T47D (cell line): Measurements from ENCODE around the gene TYMP.
A peak's percentile ranks its signal among the peaks of the same experiment; 100 is the strongest.

Source experiments
- DNase-seq, 2 experiments: peaks; one replicate each; pipeline versions ENCODE4 v3.0.0 to v3.0.0-alpha.2; 2011 to 2012; ENCODE audit warnings: low read depth in 1 of 2, low spot score in 1 of 2
- JUND ChIP-seq: IDR thresholded peaks from 2 replicates; pipeline ENCODE4 v1.6.1; 2012; ENCODE audit warnings: low read depth
- in situ Hi-C: cut with HindIII; loops from 2 replicates; pipeline ENCODE4 v1.10.0; 2016; ENCODE audit warnings: low sequenced_read_pairs, low pct_unique_long_range_greater_than_20kb

The TYMP gene, protein sequence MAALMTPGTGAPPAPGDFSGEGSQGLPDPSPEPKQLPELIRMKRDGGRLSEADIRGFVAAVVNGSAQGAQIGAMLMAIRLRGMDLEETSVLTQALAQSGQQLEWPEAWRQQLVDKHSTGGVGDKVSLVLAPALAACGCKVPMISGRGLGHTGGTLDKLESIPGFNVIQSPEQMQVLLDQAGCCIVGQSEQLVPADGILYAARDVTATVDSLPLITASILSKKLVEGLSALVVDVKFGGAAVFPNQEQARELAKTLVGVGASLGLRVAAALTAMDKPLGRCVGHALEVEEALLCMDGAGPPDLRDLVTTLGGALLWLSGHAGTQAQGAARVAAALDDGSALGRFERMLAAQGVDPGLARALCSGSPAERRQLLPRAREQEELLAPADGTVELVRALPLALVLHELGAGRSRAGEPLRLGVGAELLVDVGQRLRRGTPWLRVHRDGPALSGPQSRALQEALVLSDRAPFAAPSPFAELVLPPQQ

DNA sequence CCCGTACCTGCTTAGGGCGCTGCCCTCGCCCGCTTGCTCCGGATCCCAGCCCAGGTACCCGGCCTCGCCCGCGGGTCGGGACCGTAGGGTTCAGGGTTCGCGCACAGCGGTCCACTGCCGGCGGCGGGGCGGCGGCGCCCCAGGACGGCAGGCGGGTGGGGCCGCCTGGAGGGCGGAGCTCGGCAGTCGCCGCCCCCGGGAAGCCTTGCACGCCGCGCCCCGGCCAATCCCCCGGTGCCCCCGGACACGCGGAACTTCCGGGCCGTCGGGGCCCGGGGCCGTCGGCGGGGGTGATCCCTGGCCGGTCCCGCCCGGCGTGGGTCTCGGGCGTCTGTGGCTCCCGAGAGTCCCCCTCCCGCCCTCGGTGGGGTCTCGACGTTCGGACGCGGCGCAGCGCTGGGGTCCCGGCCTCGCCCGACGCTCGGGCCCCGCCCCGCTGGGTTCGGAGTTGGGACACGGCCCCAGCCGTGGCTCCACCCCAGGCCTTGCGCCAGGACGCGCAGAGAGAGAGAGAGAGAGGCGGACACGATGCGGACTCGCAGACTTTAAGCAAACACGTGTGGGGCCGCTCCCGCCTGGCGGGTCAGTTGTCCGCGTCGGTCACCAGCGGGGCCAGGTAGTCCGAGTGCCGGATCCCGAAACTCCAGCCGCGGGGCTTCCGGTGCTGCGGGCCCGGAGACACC, at the start of gene TYMP:
TSS of gene TYMP (minus strand) at position 116 of the 683 bp plus-strand sequence. CDS start 303 bp downstream, outside the sequence.
- no peak for TF ChIP-seq JUND
- in situ Hi-C loops: no loop called here
- DNase-seq: peak; percentile 75 to 90

- DNase-seq: no peak
- no peak for TF ChIP-seq JUND
- in situ Hi-C loops: no loop called here
Measured at GRCh38 chr22:50578776-50579310, 49.0 kb upstream of the TYMP start.

DNA sequence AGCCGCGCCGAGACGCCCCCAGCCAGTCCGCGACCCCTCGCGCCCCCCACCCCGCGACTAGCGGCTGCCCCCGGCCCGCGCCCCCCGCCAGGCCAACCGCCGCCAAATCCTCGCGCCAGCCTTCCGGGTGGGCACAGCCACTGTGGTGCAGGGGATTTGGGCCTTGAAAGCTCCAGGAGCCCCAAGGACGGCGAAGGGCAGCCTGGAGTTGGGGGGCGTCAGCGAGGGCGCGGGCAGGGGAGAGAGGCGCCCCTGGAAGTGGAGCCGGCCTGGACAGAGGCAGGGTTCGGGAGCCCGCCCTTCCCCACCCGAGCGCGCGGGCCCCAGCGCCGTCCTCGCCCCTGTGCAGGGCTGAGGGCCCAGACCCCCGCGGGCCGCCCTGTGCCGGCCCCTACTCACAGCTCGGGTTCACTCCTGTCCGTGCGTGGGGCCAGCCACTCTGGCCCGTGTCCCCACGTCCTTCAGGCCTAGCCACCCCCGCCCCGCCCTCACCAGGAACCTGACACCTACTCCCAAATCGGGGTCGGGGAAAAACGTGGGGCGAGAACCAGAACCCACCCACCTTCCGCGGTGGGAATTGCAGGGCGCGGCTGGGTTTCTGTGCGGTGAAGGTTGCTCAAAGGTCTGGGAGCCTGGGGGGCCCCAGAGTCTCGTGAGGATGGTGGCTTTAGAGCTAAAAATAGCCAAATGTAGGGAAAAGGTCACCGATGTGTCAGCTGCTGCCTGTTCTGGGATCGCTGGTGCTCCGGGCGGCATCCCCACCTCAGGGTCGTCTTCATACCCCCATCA, 48.4 kb upstream of the TYMP start, which contains the start of gene CPT1B:
TSS of gene CPT1B (minus strand) at position 441 of the 789 bp plus-strand sequence. CDS start 512 bp downstream, outside the sequence.
- in situ Hi-C loops: no loop called here
- DNase-seq: no peak
- TF ChIP-seq JUND: no peak

DNA sequence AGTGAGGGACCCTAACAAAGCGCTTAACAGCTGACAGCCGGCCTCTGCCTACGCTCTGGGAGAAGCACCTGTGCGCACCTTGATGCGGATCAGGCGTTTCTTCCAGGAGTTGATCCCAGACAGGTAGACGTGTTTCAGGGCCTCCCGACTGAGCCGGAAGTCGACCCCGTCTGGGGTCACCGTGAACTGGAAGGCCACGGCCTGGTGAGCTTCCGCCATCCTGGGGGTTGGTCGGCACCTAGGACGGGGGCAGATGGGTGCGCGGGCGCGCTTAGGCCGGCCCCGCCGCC, 47.8 kb upstream of the TYMP start:
- TF ChIP-seq JUND: no peak

GRCh38 chr22:50576806-50577696, 47.2 kb upstream of the TYMP start:
- in situ Hi-C loops: no loop called here
- no peak for TF ChIP-seq JUND
- no peak for DNase-seq

More for the DNA sequence above, 47.8 kb upstream of the TYMP start:
- no peak for DNase-seq
- in situ Hi-C loops: no loop called here

DNA sequence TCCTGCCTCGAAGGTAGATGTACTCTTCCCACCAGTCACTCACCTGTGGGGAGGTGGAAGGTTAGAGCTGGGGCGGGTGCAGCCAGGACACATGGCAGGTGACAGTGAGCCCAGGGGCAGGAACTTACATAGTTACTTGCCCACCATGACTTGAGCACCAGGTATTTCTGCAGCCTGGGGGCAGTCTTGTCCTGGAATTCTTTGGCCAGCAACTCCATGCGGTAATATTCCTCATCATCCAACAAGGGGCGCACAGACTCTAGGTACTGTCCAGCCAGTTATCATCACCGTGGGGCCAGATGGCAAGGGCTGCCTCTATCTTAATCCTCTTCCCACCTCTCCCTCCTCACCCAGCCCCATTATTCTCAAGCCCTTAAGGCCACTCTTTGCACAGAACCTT, 46.3 kb upstream of the TYMP start:
- no peak for TF ChIP-seq JUND
- in situ Hi-C loops: no loop called here
- peak in 1 of 2 experiments; percentile 62 for DNase-seq

DNA sequence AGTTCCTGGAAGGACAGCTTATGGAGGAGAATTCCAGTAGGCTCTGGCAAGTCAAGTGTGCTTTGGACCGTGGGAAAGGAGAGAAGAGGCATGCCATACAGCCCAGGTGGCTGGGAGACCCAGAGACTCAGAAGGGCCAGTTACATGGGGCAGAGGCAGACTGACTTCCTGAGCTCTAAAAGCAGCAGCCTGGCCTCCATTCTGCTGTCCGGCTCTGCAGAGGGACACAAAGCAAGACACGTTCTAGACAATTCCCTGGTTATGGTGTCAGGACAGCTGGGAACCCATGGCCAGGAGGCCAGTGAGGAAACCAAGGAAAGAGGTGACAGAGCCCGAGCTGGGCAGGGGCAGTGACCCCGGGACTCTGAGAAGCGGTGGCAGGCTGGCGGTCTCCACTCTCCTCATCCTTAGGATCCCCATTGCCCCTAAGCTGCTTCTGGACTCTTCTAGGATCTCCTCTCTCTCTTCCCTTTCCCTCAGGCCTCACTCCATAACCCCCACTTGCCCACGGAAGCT, 45.7 kb upstream of the TYMP start:
- no peak for TF ChIP-seq JUND
- DNase-seq: no peak
- in situ Hi-C loops: no loop called here

DNA sequence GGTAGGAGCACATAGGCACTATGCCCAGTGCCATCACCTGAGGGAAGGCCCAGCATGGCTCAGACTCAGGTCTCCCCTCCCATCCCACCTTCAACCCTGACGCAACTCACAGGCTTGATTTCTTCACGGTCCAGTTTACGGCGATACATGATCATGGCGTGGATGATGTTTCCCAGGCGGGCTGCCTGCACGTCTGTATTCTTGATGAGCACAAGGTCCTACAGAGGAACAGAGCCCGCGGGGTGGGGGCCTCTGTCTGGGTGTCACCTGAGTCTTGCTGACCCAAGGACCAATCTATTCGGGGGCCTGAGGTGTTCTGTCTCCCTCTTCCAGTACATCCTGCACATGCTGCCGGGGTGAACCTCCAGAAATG, 44.6 kb upstream of the TYMP start:
- in situ Hi-C loops: no loop called here
- no peak for TF ChIP-seq JUND
- DNase-seq: no peak

DNA sequence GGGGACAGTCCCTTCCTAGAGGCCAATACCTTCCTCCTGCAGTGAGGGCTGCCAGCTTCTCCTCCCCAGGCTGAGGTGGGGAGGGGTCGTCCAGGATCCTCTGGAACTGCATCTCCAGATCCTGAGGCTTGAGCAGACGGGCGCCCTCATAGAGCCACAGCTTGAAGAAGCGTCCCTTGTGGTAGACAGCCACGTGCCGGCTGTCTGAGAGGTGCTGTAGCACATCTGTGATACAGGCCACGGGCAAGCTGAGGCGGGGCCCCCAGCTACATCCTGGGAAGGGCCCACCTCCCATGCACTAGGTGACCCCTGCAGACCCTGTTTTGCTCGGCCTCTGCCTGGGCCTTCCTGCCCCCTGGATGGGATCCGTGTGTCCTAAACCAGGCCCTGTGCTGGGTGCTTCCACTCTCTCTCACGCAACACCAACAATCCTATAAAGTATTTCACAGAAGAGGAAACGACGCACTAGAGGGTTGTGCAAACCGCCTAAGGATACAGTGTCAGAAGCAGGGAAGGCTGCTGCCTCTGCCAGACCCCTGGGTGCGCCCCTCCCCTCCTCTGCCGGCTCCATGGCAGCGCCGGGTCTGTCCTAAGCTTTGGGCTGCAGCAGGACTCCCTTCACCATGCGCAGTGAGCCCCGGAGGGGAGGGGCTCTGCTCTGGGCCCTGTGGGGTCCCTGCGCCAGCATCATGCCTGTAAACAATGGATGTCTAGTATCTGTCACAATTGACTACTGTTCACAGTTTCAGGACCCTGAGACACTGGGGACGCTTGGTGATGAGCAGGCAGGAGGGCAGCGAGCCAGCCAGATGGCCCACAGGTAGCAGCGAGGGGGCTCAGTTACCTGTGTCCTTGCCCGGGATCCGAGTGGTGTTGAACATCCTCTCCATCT, 43.9 kb upstream of the TYMP start:
- in situ Hi-C loops: no loop called here
- no peak for TF ChIP-seq JUND
- no peak for DNase-seq

- in situ Hi-C loops: no loop called here
Measured at GRCh38 chr22:50572965-50573364, 43.2 kb upstream of the TYMP start.

More at GRCh38 chr22:50572965-50573364, 43.2 kb upstream of the TYMP start:
- no peak for TF ChIP-seq JUND
- DNase-seq: no peak
